HG02970 (cell line): Measurements from ENCODE around the gene ERBB4.
"Not testable (repeated sequence)": the region's sequence is repeated elsewhere in the genome, so short reads cannot be mapped to it uniquely, and the experiment has no call there.

Experiments used
- ATAC-seq: cut with Tn5 transposase; IDR thresholded peaks from one replicate; pipeline ENCODE4 v1.9.1; 2021; ENCODE audit warnings: mild to moderate bottlenecking, moderate library complexity, moderate number of reproducible peaks; ENCODE audit not compliant: unreplicated experiment, low FRiP score

Gene ERBB4

GRCh38 chr2:212530373-212530772, 8.2 kb downstream of the ERBB4 start:
- ATAC-seq: no peak

DNA sequence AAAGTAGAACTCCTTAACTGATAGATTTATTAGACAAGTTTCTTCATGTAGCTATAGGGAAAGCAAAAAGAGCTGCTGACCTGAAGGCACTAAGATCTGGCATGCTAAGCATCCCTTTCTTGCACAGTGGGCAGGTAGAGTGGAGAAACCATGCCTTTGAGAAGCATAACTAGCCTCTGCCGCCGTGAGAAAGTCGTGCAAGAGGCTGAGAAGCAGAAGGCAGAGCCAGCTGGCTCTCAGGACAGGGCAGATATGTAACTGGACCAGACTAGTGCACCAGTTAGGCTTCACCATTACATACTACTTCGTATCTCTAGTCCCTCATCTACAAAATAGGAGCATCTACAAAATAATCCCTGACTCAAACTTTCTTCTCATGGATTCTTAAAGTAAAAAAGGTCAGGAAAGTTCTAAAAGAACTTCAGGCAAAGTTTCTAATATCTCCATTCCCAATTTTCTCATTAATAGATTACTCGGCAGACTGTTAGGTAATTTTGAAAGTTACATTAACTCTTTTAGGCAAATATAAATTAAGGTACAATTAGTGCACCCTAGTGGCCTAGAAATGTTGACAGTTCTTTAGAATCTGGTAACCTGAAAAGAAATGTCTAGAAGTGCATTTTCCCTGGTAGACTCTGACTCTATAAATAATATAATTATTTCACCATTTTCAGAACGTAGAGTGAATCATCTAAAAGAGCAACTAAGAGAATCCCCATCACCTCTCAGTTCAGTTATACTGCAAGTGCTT, 10.3 kb downstream of the ERBB4 start:
- no peak for ATAC-seq

DNA sequence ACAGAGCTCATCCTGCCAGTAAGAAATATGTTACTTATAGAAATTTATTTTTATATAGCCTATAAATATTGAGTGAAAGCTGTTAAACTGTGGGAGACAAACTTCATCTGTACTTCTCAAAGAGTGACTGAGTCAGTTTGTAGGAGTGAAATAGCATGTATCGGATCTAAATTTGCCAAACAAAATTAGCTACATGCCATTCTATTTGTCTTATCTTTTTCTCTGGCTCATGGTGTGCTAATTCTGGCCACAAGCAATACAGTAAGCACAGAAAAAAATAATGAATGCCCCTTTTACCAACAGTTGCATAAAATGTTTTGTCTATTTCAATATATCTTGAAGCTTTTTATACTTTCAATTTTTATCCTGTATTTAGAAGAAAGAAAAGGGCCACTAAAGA, 12.5 kb downstream of the ERBB4 start:
- no peak for ATAC-seq

DNA sequence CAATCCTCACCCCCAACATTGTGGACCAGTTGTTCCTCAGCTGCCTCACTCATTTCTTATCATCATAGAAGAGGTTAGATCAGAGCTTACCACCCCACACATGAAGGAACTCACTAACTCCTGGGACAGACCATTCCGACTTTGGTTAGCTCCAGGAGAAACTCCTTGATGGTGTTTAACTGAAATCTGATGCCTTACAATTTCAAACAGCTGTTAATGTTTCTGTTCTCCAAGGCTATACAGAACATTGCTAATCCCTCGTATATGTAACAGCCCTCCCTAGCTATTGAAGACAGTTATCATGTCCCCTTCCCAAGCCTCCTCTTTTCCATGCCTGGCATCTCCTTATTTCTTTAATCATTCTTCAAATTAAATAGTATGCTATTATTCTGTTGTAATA, 14.8 kb downstream of the ERBB4 start:
- ATAC-seq: no peak

GRCh38 chr2:212520340-212520739, 18.3 kb downstream of the ERBB4 start:
- ATAC-seq: no peak

GRCh38 chr2:212517693-212518092, 20.9 kb downstream of the ERBB4 start:
- ATAC-seq: no peak

- ATAC-seq: no peak
These were observed 33.0 kb downstream of the ERBB4 start for GRCh38 chr2:212505586-212505985.

DNA sequence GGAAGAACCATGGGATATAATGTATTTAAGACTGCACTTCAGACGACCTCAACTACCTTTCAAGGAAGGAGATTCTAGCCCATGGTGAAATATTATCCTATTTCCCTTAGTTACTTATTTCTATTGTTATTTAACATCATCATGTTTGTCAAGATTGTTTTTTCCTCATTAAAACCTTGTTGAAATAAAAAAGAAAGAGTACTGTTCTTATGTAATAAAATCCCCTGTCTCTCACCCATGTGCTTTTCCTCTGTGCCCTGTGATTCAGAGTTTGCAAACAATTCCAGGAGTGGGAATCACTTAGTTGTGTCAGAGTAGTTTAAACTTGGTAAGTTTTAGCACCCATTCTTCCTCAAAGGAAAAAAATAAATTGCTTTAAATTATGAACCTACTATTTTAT, 43.6 kb downstream of the ERBB4 start:
- no peak for ATAC-seq

- ATAC-seq: no peak
These were observed 44.1 kb downstream of the ERBB4 start for GRCh38 chr2:212494418-212495020.

GRCh38 chr2:212489719-212490346, 48.8 kb downstream of the ERBB4 start:
- ATAC-seq: no peak

- no peak for ATAC-seq
These were observed 50.0 kb downstream of the ERBB4 start for GRCh38 chr2:212488611-212489010.

GRCh38 chr2:212484563-212485080, 54.0 kb downstream of the ERBB4 start:
- no peak for ATAC-seq

DNA sequence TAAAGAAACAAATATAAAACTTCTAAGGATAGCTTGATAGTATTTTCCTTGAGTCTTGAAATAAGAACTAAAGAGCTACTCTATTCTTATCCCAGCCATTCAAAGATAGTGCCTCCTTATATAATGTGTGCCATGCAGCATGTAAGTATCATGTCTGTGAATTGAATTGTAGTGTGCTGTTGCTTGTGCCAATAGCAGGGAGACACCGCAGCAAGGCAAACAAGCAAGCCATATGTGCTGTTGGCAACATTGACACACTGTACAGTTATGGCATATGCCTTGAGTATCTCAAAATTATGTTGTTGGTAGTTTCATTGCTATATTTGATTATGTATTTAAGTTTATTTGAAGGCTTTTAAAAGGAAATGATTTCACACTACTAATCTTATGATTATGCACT, 58.2 kb downstream of the ERBB4 start:
- no peak for ATAC-seq

- ATAC-seq: no peak
These were observed 61.0 kb downstream of the ERBB4 start for GRCh38 chr2:212477571-212477970.

- no peak for ATAC-seq
These were observed 65.4 kb downstream of the ERBB4 start for GRCh38 chr2:212473211-212473610.

GRCh38 chr2:212467551-212467950, 71.1 kb downstream of the ERBB4 start:
- ATAC-seq: not testable (repeated sequence)

DNA sequence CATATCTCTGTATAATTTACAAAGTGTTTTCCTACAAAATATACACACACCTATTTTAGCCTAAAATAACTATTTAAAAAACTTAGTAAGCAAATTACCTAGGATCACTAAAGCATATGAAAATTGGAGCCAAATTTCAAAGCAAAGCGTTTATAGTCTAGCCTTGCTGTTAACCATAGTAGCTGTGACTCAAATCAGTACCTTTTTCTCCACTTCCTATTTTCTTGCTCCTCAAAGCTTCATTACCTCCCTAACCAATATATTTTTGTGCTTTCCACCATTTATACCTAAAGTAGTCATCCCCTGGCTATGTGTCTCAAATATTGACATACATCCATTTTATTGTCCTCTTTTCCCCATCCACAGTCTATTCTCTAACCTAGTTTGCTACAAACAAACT, 73.1 kb downstream of the ERBB4 start:
- ATAC-seq: no peak

GRCh38 chr2:212461708-212462107, 76.9 kb downstream of the ERBB4 start:
- ATAC-seq: not testable (repeated sequence)

GRCh38 chr2:212454149-212454548, 84.5 kb downstream of the ERBB4 start:
- no peak for ATAC-seq

DNA sequence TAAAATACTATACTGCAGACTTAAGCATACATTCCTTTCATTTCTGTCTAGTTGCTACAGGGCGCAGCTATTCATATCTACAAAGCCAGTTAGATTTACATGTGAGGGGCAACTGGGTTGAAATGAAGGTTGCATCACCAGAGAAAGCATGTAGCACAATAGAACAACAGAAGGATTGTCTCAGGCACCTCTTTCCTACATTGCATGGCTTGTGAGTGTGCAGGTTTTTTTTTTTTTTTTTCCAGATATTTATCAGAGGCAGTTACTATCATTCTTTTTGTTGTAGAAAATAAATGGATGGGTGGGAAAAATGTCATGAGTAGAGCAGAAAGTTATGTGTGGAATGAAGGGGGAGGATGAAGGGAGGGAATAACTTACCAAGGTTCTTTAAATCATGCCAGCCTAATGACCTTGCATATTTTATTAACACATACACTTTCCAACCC, 86.8 kb downstream of the ERBB4 start:
- ATAC-seq: no peak

DNA sequence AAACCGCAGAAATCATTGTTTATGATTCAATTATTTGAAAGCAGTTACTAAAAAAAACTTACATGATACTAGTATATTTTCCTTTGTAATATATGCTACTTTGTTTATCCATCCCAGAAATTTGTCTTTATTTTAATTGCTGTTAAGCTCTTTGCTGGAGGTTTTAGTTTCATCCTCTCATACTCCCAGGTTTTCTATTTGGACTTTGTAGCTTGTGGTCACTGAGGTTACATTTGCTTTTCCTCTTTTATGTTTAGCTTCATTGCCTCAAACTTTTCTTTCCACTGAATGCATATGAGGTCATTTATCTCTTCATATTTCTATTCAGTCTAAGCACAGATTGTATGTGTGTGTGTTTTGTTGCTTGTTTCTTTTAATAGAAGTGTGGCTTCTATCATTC, 89.9 kb downstream of the ERBB4 start:
- ATAC-seq: no peak

DNA sequence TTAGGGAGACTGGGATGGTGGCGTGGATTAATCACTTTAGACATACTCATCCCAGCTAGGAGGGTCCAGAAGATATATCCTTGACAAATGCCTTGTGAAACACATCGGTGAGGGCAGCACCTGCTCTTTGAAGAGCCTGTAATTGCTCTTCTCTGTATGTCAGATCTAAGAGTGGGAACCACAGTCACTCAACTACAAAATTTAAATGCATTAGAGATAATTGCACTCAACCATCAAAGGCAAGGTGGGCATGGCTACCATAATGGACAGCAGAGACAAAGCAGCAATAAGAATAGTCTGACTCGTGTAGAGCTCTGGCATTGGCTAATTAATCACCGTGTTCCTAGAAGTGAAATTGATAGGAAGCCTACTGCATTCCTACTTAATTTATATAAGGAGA, 96.8 kb downstream of the ERBB4 start:
- no peak for ATAC-seq
